HEK293 (cell line): ENCODE data around the gene DCUN1D2.

Experiments used
- TCF7L2 ChIP-seq: IDR thresholded peaks from 2 replicates; pipeline ENCODE4 v1.6.1; 2011; ENCODE audit warnings: low read depth, mild to moderate bottlenecking, inconsistent platforms, low read length, moderate library complexity, borderline replicate concordance
- ZBTB48 ChIP-seq: fragments of 450-650 bp; formaldehyde crosslinking; IDR thresholded peaks from 2 replicates; pipeline ENCODE4 v1.5.1; 2016; ENCODE audit warnings: missing biosample characterization, missing genetic modification characterization
- ZNF140 ChIP-seq: fragments of 450-650 bp; formaldehyde crosslinking; IDR thresholded peaks from 2 replicates; pipeline ENCODE4 v1.5.1; 2016; ENCODE audit warnings: missing biosample characterization, missing genetic modification characterization
- ZNF174 ChIP-seq: fragments of 450-650 bp; formaldehyde crosslinking; IDR thresholded peaks from 2 replicates; pipeline ENCODE4 v1.5.0; 2017; ENCODE audit warnings: missing biosample characterization, mild to moderate bottlenecking, missing genetic modification characterization
- ZNF274 ChIP-seq, 2 experiments: fragments of 200-500 bp in 1 of 2; fragments of 450-650 bp in 1 of 2; sonication (Bioruptor generic) in 1 of 2; formaldehyde crosslinking in 1 of 2; IDR thresholded peaks; 2 replicates each; pipeline versions ENCODE4 v1.5.1 to v1.6.1; 2014 to 2016; ENCODE audit warnings: borderline replicate concordance in 1 of 2, inconsistent platforms in 1 of 2, low read length in 1 of 2, missing biosample characterization in 1 of 2, missing genetic modification characterization in 1 of 2
- ZNF311 ChIP-seq: fragments of 450-650 bp; formaldehyde crosslinking; IDR thresholded peaks from 2 replicates; pipeline ENCODE4 v1.5.1; 2017; ENCODE audit warnings: missing biosample characterization, missing genetic modification characterization, borderline replicate concordance
- ZNF600 ChIP-seq: fragments of 450-650 bp; formaldehyde crosslinking; IDR thresholded peaks from 2 replicates; pipeline ENCODE4 v1.5.1; 2016; ENCODE audit warnings: missing biosample characterization, missing genetic modification characterization
- ZNF629 ChIP-seq: fragments of 450-650 bp; formaldehyde crosslinking; IDR thresholded peaks from 2 replicates; pipeline ENCODE4 v1.5.1; 2017; ENCODE audit warnings: missing biosample characterization, missing genetic modification characterization
- TF ChIP-seq, protein P1 (sequence below): fragments of 450-650 bp; formaldehyde crosslinking; IDR thresholded peaks from 2 replicates; pipeline ENCODE4 v1.5.1; 2016; ENCODE audit warnings: missing biosample characterization, missing genetic modification characterization
- TF ChIP-seq, protein P2 (sequence below): fragments of 450-650 bp; formaldehyde crosslinking; IDR thresholded peaks from 2 replicates; pipeline ENCODE4 v1.5.1; 2016; ENCODE audit warnings: missing biosample characterization, missing genetic modification characterization

DNA sequence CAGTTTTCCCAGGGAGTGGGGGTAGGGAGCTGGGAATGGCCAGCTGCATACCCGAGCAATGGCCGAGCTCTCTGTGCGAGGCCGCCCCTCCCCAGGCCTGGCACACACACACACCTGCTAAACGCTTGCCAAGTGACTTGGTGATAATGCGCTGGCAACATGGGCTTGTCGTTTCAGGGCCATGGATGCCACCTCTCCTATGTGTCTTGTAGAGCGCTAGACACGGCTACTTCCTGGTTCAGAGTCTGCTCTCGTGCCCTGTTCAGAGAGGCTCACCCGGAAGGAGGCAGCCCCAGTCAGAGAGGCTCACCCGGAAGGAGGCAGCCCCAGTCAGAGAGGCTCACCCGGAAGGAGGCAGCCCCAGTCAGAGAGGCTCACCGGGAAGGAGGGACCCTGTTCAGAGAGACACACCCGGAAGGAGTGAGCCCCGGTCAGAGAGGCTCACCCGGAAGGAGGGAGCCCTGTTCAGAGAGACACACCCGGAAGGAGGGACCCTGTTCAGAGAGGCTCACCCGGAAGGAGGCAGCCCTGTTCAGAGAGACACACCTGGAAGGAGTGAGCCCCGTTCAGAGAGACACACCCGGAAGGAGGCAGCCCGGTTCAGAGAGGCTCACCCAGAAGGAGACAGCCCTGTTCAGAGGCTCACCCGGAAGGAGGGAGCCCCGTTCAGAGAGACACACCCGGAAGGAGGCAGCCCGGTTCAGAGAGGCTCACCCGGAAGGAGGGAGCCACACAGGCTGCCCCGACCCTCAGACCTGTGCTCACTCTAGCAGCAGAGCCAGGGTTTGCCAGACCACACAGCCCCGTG is 41.4 kb downstream of the DCUN1D2 start:
- no peak for TF ChIP-seq TCF7L2
- no peak for TF ChIP-seq ZNF274 (IDR thresholded peaks at IDR 0.05; ENCODE audit: low read length)
- no peak for TF ChIP-seq ZNF274 (tag by site-specific recombination; IDR thresholded peaks at IDR 0.05; ENCODE audit: borderline replicate concordance)
- TF ChIP-seq, protein P1, sequence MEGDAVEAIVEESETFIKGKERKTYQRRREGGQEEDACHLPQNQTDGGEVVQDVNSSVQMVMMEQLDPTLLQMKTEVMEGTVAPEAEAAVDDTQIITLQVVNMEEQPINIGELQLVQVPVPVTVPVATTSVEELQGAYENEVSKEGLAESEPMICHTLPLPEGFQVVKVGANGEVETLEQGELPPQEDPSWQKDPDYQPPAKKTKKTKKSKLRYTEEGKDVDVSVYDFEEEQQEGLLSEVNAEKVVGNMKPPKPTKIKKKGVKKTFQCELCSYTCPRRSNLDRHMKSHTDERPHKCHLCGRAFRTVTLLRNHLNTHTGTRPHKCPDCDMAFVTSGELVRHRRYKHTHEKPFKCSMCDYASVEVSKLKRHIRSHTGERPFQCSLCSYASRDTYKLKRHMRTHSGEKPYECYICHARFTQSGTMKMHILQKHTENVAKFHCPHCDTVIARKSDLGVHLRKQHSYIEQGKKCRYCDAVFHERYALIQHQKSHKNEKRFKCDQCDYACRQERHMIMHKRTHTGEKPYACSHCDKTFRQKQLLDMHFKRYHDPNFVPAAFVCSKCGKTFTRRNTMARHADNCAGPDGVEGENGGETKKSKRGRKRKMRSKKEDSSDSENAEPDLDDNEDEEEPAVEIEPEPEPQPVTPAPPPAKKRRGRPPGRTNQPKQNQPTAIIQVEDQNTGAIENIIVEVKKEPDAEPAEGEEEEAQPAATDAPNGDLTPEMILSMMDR (tag by site-specific recombination), result no peak
- TF ChIP-seq ZNF629 (tag by site-specific recombination), result no peak; the same call in 1 of the 2 replicates
- TF ChIP-seq ZNF174 (tag by site-specific recombination), result no peak
- TF ChIP-seq ZNF140 (tag by site-specific recombination), result no peak
- no peak for TF ChIP-seq ZNF600 (tag by site-specific recombination)
- no peak for TF ChIP-seq ZNF311 (tag by site-specific recombination)
- TF ChIP-seq ZBTB48 (tag by site-specific recombination), result no peak
- TF ChIP-seq, protein P2, sequence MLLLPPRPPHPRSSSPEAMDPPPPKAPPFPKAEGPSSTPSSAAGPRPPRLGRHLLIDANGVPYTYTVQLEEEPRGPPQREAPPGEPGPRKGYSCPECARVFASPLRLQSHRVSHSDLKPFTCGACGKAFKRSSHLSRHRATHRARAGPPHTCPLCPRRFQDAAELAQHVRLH (tag by site-specific recombination), result no peak
